ENCODE measurements around the gene HUNK. TPM values are rescaled to one million over a fixed set of nuclear protein-coding genes. Genes with fewer than 3 reads are reported as not detected.

HUNK gene
- total RNA-seq, 2 donors from 2014 or later: 0.27 to 0.42 TPM

- Histone ChIP-seq H3K27ac (no peak overlapping the region), H3K4me3 (no peak overlapping the region), H3K36me3 (no peaks in the 10 kb centered on the region), H3K9me3 (no peaks in the 10 kb centered on the region), H3K4me1 (ENCODE audit: control insufficient read depth in 1 of 2, low read depth in 2 of 2) (no peaks in the 10 kb centered on the region), H3K27me3 (replicated peaks; ENCODE audit: insufficient read depth) (no peaks in the 10 kb centered on the region)
- no peak for TF ChIP-seq CTCF (IDR thresholded peaks at IDR 0.05)
- ATAC-seq (ENCODE audit: insufficient number of reproducible peaks, low FRiP score, low read depth): no peak
- no peak for DNase-seq (ENCODE audit: low spot score)
These were observed 112.6 kb downstream of the HUNK start for GRCh38 chr21:31985398-31985797.

GRCh38 chr21:31986035-31986856, 113.4 kb downstream of the HUNK start:
- Histone ChIP-seq H3K36me3 (no peaks in the 10 kb centered on the region), H3K27me3 (replicated peaks; ENCODE audit: insufficient read depth) (no peaks in the 10 kb centered on the region), H3K4me1 (ENCODE audit: control insufficient read depth in 1 of 2, low read depth in 2 of 2) (no peaks in the 10 kb centered on the region), H3K4me3 (no peak overlapping the region), H3K27ac (no peak overlapping the region), H3K9me3 (no peaks in the 10 kb centered on the region)
- no peak for DNase-seq (ENCODE audit: low spot score)
- ATAC-seq (ENCODE audit: insufficient number of reproducible peaks, low FRiP score, low read depth): no peak
- TF ChIP-seq CTCF (IDR thresholded peaks at IDR 0.05): no peak

GRCh38 chr21:31987696-31988095, 114.9 kb downstream of the HUNK start:
- ATAC-seq (ENCODE audit: insufficient number of reproducible peaks, low FRiP score, low read depth) (no peak), DNase-seq (ENCODE audit: low spot score) (no peak)
- no peak overlapping the region for H3K4me3 ChIP-seq
- H3K27ac ChIP-seq: no peak overlapping the region
- H3K27me3 ChIP-seq (replicated peaks; ENCODE audit: insufficient read depth): no peaks in the 10 kb centered on the region
- no peaks in the 10 kb centered on the region for H3K36me3 ChIP-seq
- H3K9me3 ChIP-seq: no peaks in the 10 kb centered on the region
- no peak for TF ChIP-seq CTCF (IDR thresholded peaks at IDR 0.05)
- H3K4me1 ChIP-seq (ENCODE audit: control insufficient read depth in 1 of 2, low read depth in 2 of 2): no peaks in the 10 kb centered on the region

GRCh38 chr21:31988492-31989290, 115.9 kb downstream of the HUNK start:
- no peak for ATAC-seq (ENCODE audit: insufficient number of reproducible peaks, low FRiP score, low read depth)
- Histone ChIP-seq H3K9me3 (no peaks in the 10 kb centered on the region), H3K27ac (no peak overlapping the region), H3K36me3 (no peaks in the 10 kb centered on the region), H3K4me3 (no peak overlapping the region), H3K27me3 (replicated peaks; ENCODE audit: insufficient read depth) (no peaks in the 10 kb centered on the region), H3K4me1 (ENCODE audit: control insufficient read depth in 1 of 2, low read depth in 2 of 2) (no peaks in the 10 kb centered on the region)
- no peak for DNase-seq (ENCODE audit: low spot score)
- no peak for TF ChIP-seq CTCF (IDR thresholded peaks at IDR 0.05)
